NCI-H2171 treated with DMSO at 0.1 percent for 48 hours (cell line): Measurements from ENCODE around the gene PLEKHA7.
"Not testable (repeated sequence)": the region's sequence is repeated elsewhere in the genome, so short reads cannot be mapped to it uniquely, and the experiment has no call there.

Experiments
- DNase-seq: peaks from one replicate; lab custom pipeline; 2025; lab: John Stamatoyannopoulos, UW

The PLEKHA7 gene

GRCh38 chr11:17005646-17006045 is 8.6 kb downstream of the PLEKHA7 start:
- DNase-seq = no peak

DNA sequence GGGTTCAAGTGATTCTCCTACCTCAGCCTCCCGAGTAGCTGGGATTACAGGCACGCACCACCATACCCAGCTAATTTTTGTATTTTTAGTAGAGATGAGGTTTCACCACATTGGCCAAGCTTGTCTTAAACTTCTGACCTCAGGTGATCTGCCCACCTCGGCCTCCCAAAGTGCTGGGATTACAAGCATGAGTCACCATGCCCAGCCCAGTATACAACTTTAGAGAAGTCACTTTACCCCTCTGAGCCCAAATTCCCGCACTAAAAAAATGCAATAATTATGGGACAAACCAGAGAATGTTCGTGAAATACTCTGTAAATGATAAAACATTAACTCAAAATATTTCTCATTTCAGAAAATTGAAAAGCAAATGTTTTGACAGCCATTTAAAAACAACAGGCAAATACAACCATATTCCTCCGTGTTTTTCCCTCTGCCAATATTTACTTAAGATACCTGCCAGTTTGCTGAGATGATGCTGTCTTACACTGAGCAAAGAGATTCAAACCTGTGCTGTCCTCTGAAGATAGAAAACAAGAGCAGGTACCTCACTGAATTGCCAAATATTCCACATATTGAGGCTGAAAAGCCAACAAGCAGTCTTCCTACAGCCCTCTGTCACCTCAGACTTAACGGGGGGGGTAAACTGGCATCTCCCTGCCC is 9.6 kb downstream of the PLEKHA7 start:
- no peak for DNase-seq

GRCh38 chr11:17003426-17003825 is 10.8 kb downstream of the PLEKHA7 start:
- DNase-seq = no peak

DNA sequence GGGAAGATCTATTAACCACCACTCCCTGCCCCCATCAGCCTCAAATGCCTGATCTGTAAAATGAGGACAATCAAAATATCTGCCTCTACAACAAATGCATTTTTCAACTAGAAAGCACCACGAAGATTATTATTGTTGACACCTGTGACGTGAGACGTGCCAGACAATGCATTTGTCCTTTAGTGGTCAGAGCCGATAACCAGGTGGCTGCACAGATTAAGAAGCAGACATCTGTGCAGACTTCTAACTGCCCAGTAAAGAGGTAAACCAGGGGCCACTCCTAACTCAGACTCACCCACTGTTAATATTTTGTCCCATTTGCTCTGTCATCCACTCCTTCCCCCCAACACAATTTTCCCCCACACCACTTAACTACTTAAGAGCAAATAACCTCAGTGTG is 11.7 kb downstream of the PLEKHA7 start:
- no peak for DNase-seq

DNA sequence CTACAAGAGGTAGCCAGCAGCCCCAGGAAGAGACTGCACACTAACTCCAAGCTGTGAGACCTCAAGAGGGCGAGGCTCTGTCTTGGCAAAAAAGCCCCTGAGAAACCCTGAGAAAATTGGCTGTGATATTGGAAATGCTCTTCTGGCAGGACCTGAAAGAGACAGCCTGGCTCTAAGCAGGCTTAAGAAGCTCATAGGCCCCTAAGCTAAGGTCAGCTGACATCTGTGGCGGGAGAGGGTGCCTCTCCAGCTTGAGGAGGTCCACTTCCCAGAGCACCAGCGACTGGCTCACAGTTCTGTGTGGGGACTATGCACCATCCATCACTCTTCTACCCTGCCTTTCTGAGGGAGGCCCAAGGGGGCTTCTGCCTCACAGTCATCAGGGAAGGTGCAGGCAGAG is 12.4 kb downstream of the PLEKHA7 start:
- DNase-seq = no peak

DNA sequence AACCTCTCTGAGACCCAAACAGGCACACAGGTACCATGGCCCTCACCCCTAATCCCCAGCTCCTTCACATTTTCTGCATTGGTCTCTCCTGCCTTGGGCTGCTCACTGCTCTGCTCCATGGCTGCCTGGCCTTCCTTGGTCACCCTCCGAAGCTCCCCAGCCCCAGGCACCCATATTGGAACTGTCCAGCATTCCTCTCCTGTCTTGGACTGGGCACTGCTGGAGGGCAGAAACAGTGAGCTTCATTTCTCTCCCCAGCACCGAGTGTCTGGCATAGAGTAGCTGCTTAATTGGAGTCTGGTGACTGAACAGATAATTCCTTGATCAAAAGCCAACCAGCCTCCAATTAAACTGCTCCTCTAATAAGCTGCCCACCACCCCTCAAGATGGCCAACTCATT is 13.2 kb downstream of the PLEKHA7 start:
- no peak for DNase-seq

- not testable (repeated sequence) for DNase-seq
Measured at GRCh38 chr11:17000253-17000652, 14.0 kb downstream of the PLEKHA7 start.

DNA sequence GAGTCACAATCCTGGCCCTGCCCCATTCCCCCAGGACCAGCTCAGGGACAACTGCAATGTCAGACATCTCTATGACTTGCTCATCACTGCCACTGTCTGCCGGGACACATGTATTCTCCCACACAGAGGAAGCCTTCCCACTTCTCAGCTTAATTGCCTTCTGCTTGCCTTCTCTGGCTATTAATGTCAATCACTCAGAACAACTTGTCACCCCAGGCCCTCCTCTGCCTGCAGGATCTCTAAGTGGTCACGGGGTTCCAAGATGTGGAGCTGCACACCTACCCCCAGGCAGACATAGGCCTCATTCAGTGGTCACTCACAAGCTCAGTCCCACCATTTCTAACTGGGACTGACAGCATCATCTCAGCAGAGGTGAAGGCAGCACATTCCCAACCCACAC is 15.1 kb downstream of the PLEKHA7 start:
- no peak for DNase-seq

- no peak for DNase-seq
Measured at GRCh38 chr11:16997624-16998023, 16.6 kb downstream of the PLEKHA7 start.

DNA sequence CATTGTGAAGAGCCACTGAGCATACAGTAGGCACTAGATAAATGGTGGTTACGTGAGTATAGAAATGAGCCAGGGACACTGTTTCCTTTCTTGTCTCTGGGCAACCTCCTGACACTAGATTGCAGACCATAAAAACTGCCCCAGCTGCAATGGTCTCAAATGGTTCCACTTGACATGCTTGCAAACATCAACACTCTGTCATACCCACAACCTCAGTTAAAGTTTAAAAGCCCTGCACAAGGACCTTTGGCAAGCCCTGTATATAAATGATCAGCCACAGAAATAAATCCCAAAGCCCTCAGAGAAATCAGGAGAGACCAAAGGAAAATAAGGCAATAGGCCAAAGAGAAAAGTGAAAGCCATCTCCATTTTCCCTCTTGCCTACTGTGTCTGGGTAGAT is 20.7 kb downstream of the PLEKHA7 start:
- no peak for DNase-seq

DNA sequence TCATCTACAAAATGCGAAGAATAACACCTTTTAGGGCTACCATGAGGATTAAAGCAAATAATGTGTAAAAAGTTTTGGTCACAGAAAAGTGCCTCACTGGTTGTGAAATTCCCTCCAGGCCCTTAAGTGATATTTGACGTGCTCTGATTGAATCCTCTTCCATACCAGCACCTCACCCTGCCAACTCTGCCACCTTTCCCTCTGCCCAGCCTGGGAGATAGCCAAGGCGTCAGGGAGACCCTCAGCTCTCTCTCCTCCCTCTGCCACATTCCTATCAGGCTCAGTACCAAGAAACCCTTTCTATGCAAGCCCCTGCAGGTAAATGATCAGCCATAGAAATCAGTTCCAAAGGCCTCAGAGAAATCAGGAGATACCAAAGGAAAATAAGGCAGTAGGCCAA is 21.4 kb downstream of the PLEKHA7 start:
- no peak for DNase-seq

- no peak for DNase-seq
Measured at GRCh38 chr11:16989554-16989953, 24.7 kb downstream of the PLEKHA7 start.

DNA sequence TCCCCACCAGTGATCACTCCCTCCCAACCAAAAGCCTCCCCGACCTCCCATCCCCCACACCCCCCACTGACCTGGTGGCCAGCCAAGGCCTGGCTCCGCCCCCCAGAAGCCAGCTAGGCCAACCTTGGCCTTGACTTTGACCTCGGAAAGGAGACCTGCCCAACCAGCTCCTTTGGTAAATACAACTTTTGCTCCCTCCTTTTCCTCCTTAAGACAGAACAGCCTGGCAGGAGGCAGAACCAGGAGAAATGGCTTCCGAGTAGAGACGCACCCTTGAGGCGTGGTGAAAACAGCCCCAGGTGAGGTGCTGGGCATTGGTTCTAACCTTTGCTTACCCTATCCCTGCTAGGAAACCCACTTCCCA is 27.0 kb downstream of the PLEKHA7 start:
- no peak for DNase-seq

DNA sequence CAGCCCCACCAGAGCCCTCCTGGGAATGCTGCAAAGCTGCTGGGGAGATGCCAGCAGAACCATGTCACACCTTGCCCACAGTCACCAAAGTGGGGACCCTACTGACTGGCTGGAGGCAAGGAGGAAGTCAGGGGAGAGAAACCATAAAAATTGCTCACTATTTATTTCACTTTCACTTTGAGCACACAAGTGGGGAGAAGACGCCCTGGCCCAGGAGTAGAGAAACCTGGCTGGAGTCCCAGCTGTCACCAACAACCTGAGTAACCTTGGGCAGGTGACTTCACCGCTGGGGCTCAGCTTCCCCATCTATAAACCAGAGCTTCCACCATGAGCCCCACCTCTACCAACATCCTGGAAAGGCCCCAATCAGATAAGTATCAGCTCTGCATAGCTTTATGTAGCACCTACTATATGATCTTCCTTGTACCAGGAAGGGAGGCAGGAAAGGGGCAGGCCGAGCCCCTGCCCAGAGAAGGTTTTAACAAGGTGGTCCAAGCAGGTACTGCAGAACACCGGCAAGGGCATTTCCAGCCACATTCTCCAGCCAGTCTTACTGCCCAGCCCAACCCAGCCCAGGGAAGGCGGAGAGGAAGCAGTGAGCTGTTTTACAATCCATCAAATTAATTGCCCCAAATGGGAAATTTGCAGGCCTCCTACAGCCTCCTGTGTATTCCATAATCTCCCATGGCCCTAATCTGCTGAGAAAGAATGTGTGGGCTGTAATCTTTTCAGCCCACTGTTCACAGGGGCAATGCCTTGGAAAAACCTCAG is 27.6 kb downstream of the PLEKHA7 start:
- no peak for DNase-seq

DNA sequence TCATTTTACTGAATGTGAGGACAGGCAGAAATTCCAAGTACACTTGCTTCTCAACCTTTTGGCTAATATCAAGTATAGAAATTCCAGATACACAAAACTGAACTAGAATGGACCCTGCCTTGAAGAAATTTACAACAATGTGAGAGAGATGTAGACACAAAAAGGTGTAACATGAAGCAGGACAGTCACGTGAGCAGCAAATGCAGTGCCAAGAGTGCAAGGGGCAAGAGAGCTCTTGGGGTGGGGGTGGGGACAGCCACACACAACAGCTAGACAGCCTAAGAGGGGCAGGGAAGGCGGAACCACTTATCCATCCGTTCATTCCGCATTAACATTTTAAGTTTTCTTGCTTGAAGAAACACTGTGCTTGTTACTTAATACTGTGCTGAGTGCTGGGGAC is 28.9 kb downstream of the PLEKHA7 start:
- DNase-seq = no peak

DNA sequence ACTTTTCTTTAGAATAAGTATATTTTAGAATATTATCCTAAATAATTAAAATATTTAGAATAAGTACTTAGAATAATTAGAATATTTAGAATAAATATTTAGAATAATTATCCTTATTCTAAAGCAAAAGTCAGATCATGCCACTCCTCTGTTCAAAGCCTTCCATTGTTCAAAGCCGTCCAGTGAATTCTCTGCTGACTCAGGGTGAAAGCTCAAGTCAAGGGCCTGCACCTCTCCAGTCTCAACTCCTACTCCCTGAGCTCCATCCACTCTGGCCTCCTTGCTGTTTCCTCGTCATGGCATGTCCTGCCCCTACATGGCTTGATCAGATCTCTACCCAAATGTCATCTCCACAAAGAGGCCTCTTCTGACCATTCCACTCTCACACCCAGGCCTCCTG is 30.0 kb downstream of the PLEKHA7 start:
- no peak for DNase-seq

DNA sequence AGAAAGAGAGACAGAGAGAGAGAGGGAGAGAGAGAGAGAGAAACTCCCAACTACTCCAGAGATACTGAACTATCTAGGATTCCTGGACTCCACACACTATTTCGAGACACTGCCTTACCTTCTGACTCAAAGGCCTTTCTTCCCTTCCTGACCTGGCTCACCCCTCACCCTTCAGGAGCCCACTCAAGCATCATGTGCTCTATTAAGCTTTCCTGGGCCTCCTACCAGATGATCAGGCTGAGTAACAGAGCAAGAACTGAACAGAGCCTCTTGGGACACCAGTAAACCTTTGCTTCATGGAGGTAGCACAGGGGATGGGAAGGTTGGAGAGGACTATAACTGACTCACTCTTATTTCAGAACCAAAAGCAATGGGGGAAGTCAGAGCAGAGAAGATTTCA is 31.4 kb downstream of the PLEKHA7 start:
- no peak for DNase-seq

DNA sequence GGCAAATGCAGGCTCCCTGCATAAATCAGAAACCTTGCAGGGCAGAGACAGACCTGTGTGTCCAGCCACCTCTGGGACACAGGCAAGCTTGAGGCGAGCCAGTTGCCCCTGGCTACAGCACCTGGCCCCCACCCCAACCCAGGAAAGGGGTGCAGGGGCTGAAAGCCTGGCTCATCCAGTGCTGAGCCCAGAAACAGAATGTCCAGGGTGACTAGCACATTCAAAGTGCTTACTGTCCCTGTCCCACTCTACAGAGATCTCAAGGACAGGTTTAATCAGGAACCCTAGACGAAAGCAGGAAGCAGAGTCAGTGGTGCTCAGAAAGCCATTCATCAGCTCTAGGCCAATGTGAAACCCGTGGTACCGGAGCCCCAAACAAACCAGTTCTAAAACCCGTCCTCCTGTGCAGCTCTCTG is 31.9 kb downstream of the PLEKHA7 start:
- DNase-seq = no peak

GRCh38 chr11:16981651-16982194 is 32.5 kb downstream of the PLEKHA7 start:
- DNase-seq = no peak

DNA sequence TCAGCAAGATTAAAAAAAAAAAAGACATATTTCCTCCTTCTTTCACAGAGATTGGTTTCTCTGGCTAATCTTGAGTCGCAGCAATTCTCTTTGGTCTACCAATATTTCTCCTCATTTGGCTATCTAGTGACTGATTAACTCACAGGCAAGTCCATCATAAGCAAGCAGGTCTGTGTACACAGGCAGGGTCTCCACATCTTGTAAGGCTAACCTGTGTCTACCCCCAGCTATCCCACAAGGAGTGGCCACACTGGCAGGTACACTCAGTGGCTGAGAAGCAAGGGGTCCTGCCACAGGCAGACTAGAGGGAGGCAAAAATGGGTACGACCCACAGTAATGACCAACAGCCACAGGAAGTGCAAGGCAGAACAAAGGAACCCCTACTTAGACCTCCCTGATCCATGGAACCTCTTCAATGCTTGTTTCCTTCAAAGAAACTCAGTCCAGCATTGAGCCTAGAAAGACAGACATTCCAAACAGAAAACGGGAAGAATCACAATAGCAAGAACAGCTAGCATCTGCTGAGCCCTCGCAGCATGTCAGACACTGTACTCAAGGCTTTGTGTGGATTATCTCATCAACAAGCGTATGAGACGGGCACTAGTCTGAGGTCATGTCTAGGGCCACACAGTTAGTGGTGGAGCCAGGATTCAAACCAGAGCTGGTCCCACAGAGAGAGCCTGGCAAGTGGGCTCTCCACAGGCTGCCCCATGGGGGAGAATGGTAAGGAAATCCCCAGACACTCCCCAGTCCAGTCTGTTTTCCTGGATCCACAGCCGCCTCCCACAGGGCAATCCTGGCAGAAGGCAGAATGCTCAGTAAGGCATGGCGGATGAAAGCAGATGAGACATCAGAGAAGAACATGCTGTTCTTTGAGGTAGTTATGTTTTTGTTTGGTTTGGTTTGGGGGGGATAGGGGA is 34.3 kb downstream of the PLEKHA7 start:
- DNase-seq = no peak

GRCh38 chr11:16977994-16978315 is 36.3 kb downstream of the PLEKHA7 start:
- no peak for DNase-seq

DNA sequence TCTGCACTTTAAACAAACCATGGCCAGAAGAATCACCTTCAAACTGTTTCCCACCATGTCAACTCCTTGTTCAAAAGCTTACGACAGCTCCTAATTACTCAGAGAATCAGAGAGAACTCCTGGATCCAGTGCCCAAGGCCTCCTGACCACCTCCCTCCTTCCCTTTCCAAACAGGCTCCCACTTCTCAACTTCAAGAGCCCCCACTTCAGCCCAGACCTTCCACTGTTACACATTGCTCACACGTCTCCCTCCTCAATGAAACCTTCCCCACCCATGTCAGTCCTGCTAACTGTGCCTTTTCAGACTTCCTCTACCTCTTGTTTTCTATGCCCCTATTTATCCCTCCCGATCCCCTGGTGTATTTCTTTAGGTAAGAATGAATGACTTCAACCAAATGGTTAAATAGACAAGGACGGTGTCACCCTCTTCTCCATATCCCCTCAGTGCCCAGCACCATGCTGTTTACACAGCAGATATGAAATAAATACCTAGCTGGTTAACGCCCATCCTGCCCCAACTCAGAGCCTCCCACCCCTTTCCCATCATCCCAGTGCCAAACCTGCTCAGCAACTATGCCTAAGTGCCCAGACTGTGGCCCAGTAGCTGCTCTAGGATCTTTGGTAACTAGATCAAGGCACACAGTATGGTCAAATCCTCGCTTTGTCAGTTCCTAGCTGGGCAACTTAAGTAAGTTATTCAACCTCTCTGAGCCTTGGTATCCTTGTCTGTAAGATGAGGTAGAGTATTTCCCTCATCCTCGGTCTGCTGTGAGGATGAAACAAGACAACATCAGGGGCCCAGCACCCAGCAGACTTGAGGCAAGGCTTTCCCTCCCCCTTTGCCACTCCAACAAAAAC is 36.8 kb downstream of the PLEKHA7 start:
- no peak for DNase-seq
